LNCaP clone FGC (cell line): ENCODE measurements around the gene CYP2C9.
"Not testable (repeated sequence)": the region's sequence is repeated elsewhere in the genome, so short reads cannot be mapped to it uniquely, and the experiment has no call there.

Experiments used
- DNase-seq: peaks from one replicate; pipeline ENCODE4 v3.0.0-alpha.2; 2011; ENCODE audit warnings: low read depth
- H3K4me3 ChIP-seq: 2 replicates; pipeline ENCODE4 v1.5.1; 2011; ENCODE audit warnings: mild to moderate bottlenecking, low read depth, low read length, control low read depth
- TF ChIP-seq, protein P1 (sequence below): IDR thresholded peaks from 2 replicates; pipeline ENCODE4 v1.5.1; 2012; ENCODE audit warnings: mild to moderate bottlenecking; ENCODE audit not compliant: control insufficient read depth, insufficient read depth; ENCODE audit errors: extremely low read depth

Gene CYP2C9

GRCh38 chr10:94938383-94938782 is at the start of gene CYP2C9:
Gene CYP2C9 (plus strand): TSS chr10:94938658. CDS start chr10:94938683, 25 bp downstream.
- H3K4me3 ChIP-seq = no peak within 1 kb of the TSS
- no peak for DNase-seq
- TF ChIP-seq, protein P1, sequence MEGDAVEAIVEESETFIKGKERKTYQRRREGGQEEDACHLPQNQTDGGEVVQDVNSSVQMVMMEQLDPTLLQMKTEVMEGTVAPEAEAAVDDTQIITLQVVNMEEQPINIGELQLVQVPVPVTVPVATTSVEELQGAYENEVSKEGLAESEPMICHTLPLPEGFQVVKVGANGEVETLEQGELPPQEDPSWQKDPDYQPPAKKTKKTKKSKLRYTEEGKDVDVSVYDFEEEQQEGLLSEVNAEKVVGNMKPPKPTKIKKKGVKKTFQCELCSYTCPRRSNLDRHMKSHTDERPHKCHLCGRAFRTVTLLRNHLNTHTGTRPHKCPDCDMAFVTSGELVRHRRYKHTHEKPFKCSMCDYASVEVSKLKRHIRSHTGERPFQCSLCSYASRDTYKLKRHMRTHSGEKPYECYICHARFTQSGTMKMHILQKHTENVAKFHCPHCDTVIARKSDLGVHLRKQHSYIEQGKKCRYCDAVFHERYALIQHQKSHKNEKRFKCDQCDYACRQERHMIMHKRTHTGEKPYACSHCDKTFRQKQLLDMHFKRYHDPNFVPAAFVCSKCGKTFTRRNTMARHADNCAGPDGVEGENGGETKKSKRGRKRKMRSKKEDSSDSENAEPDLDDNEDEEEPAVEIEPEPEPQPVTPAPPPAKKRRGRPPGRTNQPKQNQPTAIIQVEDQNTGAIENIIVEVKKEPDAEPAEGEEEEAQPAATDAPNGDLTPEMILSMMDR = no peak

- no peak overlapping the region for H3K4me3 ChIP-seq
- TF ChIP-seq, protein P1 = no peak
- DNase-seq = no peak
Measured at GRCh38 chr10:94889123-94889522, 49.3 kb upstream of the CYP2C9 start.

- no peak overlapping the region for H3K4me3 ChIP-seq
- no peak for DNase-seq
- TF ChIP-seq, protein P1 = no peak
Measured at GRCh38 chr10:94890264-94891022, 48.0 kb upstream of the CYP2C9 start.

- not testable (repeated sequence) for H3K4me3 ChIP-seq, DNase-seq
Measured at GRCh38 chr10:94898414-94898813, 40.0 kb upstream of the CYP2C9 start.

DNA sequence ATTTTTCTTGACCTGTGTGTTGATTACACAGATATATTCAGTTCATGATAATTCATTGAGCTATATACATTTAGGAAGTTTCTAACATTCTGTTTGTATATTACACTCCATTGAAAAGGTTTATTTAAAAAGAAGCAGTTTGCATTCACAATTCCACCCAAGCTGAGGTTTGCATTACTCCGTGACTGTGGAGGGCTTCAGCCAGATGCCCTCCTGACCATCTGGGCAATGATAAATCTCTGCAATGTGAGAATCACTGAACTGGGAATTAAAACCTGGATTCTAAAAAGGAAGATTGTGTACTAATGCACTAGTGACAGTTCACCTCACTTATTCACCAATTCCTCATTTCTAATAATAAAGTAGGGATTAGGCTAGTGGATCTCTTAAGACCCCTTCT is 36.4 kb upstream of the CYP2C9 start:
- no peak overlapping the region for H3K4me3 ChIP-seq

DNA sequence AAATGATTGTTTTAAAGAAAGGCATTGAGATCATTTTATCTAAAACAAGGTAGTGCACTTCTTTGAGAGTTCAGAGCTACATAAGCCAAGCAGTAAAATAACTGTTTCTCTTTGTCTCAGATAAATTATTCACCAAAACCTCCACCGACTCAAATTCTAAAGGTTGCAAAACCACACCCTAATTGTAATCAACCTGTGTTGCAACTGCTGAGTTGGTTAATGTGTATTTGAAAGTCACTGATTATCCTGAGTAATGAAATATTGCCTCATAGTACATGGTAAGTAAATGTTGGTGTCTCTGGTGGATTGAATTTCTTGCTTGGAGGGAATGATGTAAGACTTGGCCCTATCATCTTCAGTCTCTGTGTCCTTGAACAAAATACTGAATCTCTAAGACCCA is 35.9 kb upstream of the CYP2C9 start:
- DNase-seq = no peak
- TF ChIP-seq, protein P1 = no peak
- H3K4me3 ChIP-seq = no peak overlapping the region

More for the DNA sequence above, 36.4 kb upstream of the CYP2C9 start:
- no peak for DNase-seq
- TF ChIP-seq, protein P1 = no peak

DNA sequence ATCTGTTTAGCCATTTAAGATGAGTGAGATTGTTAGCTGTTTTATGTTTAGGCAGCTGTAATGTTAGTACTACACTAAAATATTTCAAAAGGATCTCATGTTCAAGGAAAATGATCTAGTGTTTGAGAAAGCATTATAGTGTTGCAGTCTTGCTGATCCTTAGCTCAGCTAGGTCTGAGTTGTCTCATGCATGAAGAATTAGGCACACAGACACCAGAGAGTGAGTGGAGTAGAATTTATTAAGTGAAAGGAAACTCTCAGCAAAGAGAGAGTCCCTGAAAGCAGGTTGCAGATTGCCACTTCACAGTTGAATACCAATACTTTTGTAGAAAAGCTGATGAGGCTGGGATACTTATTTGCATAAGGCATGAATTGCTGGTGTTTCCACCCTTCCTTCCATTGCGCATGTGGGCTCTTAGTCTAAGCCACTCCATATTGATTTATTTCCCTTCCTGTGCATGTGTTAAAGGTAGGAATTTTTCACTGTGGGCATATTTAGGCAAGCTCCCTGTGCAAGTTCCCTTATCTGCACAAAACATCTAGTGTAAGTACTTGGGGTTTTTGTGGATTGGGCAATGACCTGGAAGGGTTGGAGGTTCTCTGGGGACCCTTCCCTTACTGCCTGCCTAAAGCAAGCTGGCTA is 33.8 kb upstream of the CYP2C9 start:
- DNase-seq, H3K4me3 ChIP-seq: not testable (repeated sequence)

- no peak for DNase-seq
- TF ChIP-seq, protein P1 = no peak
- H3K4me3 ChIP-seq = no peak overlapping the region
Measured at GRCh38 chr10:94916423-94916822, 22.0 kb upstream of the CYP2C9 start.
